Stimulated activated CD4-positive, alpha-beta T cell treated with anti-CD3 and anti-CD28 coated beads, Interleukin-4, amount 100 ng/mL, for 48 hours (primary cell): ENCODE data around the gene RPL38.

Experiments
- DNase-seq, 2 donors: peaks; one replicate each; pipeline ENCODE4 v3.0.0-alpha.2; 2020; ENCODE audit warnings: low read depth in 2 of 2

RPL38 gene

GRCh38 chr17:74224959-74225725 is 21.7 kb downstream of the RPL38 start:
- no peak for DNase-seq

GRCh38 chr17:74226252-74226651 is 22.8 kb downstream of the RPL38 start:
- no peak for DNase-seq

- DNase-seq: no peak
Observed at GRCh38 chr17:74227271-74228080, 24.0 kb downstream of the RPL38 start.

- DNase-seq: no peak
Observed at GRCh38 chr17:74228306-74228978, 25.0 kb downstream of the RPL38 start.

GRCh38 chr17:74230896-74231295 is 27.4 kb downstream of the RPL38 start:
- no peak for DNase-seq

GRCh38 chr17:74231928-74232907 is 28.7 kb downstream of the RPL38 start:
- no peak for DNase-seq

GRCh38 chr17:74233937-74234336 is 30.5 kb downstream of the RPL38 start:
- no peak for DNase-seq

- DNase-seq: no peak
Observed at GRCh38 chr17:74234486-74234885, 31.0 kb downstream of the RPL38 start.

- DNase-seq: no peak
Observed at GRCh38 chr17:74235040-74235581, 31.6 kb downstream of the RPL38 start.

- no peak for DNase-seq
Observed at GRCh38 chr17:74235911-74236371, 32.5 kb downstream of the RPL38 start.

GRCh38 chr17:74237321-74237720 is 33.8 kb downstream of the RPL38 start:
- no peak for DNase-seq

GRCh38 chr17:74239172-74239571 is 35.7 kb downstream of the RPL38 start:
- DNase-seq: no peak

- DNase-seq: no peak
Observed at GRCh38 chr17:74240618-74241205, 37.2 kb downstream of the RPL38 start.

- DNase-seq: no peak
Observed at GRCh38 chr17:74241431-74241830, 38.0 kb downstream of the RPL38 start.

GRCh38 chr17:74241847-74242246 is 38.4 kb downstream of the RPL38 start:
- no peak for DNase-seq

GRCh38 chr17:74243013-74243755 is 39.7 kb downstream of the RPL38 start:
- no peak for DNase-seq

GRCh38 chr17:74244128-74244527 is 40.6 kb downstream of the RPL38 start:
- DNase-seq: no peak

- no peak for DNase-seq
Observed at GRCh38 chr17:74244548-74244947, 41.1 kb downstream of the RPL38 start.

- no peak for DNase-seq
Observed at GRCh38 chr17:74245145-74245831, 41.8 kb downstream of the RPL38 start.
